Aorta (tissue), 5 donors: ENCODE measurements around the gene BPTF. TPM values are rescaled to one million over a fixed set of nuclear protein-coding genes. Genes with fewer than 3 reads are reported as not detected.
A peak's percentile ranks its signal among the peaks of the same experiment; 100 is the strongest.
"Not testable (repeated sequence)": the region's sequence is repeated elsewhere in the genome, so short reads cannot be mapped to it uniquely, and the experiment has no call there.

Experiments used
- ATAC-seq: fragments of 200-7000 bp; cut with Tn5 transposase; one replicate; pipeline ENCODE4 v1.9.1; 2022; ENCODE audit warnings: moderate library complexity; ENCODE audit not compliant: low FRiP score
- DNase-seq, 2 donors: peaks; one replicate each; pipeline ENCODE4 v3.0.0-alpha.2; 2020
- H3K27ac ChIP-seq, 2 donors: one replicate each; pipeline ENCODE4 v1.5.1; 2013; ENCODE audit warnings: low read length in 2 of 2, mild to moderate bottlenecking in 2 of 2, moderate library complexity in 2 of 2, control low read depth in 1 of 2, inconsistent platforms in 1 of 2, low read depth in 1 of 2
- H3K27me3 ChIP-seq, 2 donors: one replicate each; pipeline ENCODE4 v1.6.1; 2013; ENCODE audit warnings: control low read depth in 1 of 2, low read length in 1 of 2, mild to moderate bottlenecking in 1 of 2, moderate library complexity in 1 of 2; ENCODE audit not compliant: insufficient read depth in 2 of 2, control insufficient read depth in 1 of 2
- H3K36me3 ChIP-seq, 2 donors: one replicate each; pipeline ENCODE4 v1.6.1; 2013; ENCODE audit warnings: control low read depth in 1 of 2, low read length in 1 of 2, mild to moderate bottlenecking in 1 of 2; ENCODE audit not compliant: insufficient read depth in 2 of 2, control insufficient read depth in 1 of 2
- H3K4me1 ChIP-seq, 2 donors: one replicate each; pipeline ENCODE4 v1.6.1; 2013; ENCODE audit warnings: low read length in 2 of 2, control low read depth in 1 of 2, mild to moderate bottlenecking in 1 of 2, moderate library complexity in 1 of 2; ENCODE audit not compliant: insufficient read depth in 2 of 2, control insufficient read depth in 1 of 2
- H3K4me3 ChIP-seq, 2 donors: one replicate each; pipeline ENCODE4 v1.5.1; 2013; ENCODE audit warnings: low read length in 2 of 2, control low read depth in 1 of 2, mild to moderate bottlenecking in 1 of 2
- H3K9me3 ChIP-seq: one replicate; pipeline ENCODE4 v1.6.1; 2013; ENCODE audit warnings: mild to moderate bottlenecking, low read length; ENCODE audit not compliant: control insufficient read depth
- WGBS, 2 donors: extraction: QIAGEN DNeasy Blood & Tissue Kit; methylation state at CpG; one replicate each; pipeline ENCODE4 v1.1.7; 2013; 5-methylcytosine and 5-hydroxymethylcytosine counted together
- intact Hi-C, 2 donors: fragments of 100-400 bp; cut with DNase I; formaldehyde crosslinking; loops; one replicate each; pipeline versions ENCODE4 v1.14.2 to v1.15.0; 2022
- polyA plus RNA-seq, 2 donors: library from polyadenylated mRNA; stranded (reverse); fragments of 200-250 nt; gene quantifications; one replicate each; pipeline ENCODE4 v1.2.3, GENCODE V29; 2013
- total RNA-seq, 2 donors: library from RNA; stranded (reverse); fragmentation: NEBNext Ultra II Directional; extraction: Animal tissue kit (Norgen Biotek cat#: 25700); gene quantifications; one replicate each; pipeline ENCODE4 v1.2.1, GENCODE V29; 2021
- donor health status: healthy with polysubstance abuse.
- donor health status: Bipolar disorder and iron deficiency.
- donor health status: DM: no; HTN: no; CAD: no.
- donor health status: DM: no; HTN: no; CAD: no.
- donor health status: DM: yes; HTN: yes; CAD: no.

BPTF gene
- total and polyA plus RNA-seq, 4 donors: 17.8 to 121 (median 54.2) TPM

- H3K27me3 ChIP-seq, DNase-seq, intact Hi-C loops, H3K9me3 ChIP-seq, H3K36me3 ChIP-seq, H3K4me1 ChIP-seq, H3K27ac ChIP-seq, ATAC-seq: not testable (repeated sequence)
- peak within 1 kb of the TSS; percentile 36 to 52 for H3K4me3 ChIP-seq
- 30 to 34% methylated on average over 25 of the region's 25 CpGs for WGBS, 2 donors
Observed at GRCh38 chr17:67996301-67997171, 171.2 kb downstream of the BPTF start, which contains the start of gene C17orf58. TSS of gene C17orf58 (minus strand) at chr17:67996469. CDS start at chr17:67996198, 271 bp downstream.

GRCh38 chr17:67998466-67998865, 173.2 kb downstream of the BPTF start:
- no peaks in the 10 kb centered on the region for H3K27me3 ChIP-seq
- WGBS, 2 donors: 56% methylated on average over 2 of the region's 2 CpGs
- intact Hi-C loops: no loop called here
- DNase-seq (no peak), ATAC-seq (no peak)
- H3K4me1 ChIP-seq: no peaks in the 10 kb centered on the region
- H3K4me3 ChIP-seq: no peak overlapping the region
- H3K9me3 ChIP-seq: no peaks in the 10 kb centered on the region
- H3K36me3 ChIP-seq: no peaks in the 10 kb centered on the region
- no peak overlapping the region for H3K27ac ChIP-seq

- intact Hi-C loops: no loop called here
- Histone ChIP-seq H3K36me3 (no peaks in the 10 kb centered on the region), H3K9me3 (no peaks in the 10 kb centered on the region), H3K4me3 (no peak overlapping the region), H3K4me1 (no peaks in the 10 kb centered on the region), H3K27ac (no peak overlapping the region), H3K27me3 (no peaks in the 10 kb centered on the region)
- WGBS, 2 donors: 92 to 96% methylated on average over 3 of the region's 3 CpGs
- no peak for ATAC-seq
- DNase-seq: no peak
Observed at GRCh38 chr17:67999291-67999911, 174.1 kb downstream of the BPTF start.

GRCh38 chr17:68004201-68004600, 178.9 kb downstream of the BPTF start:
- DNase-seq (no peak), ATAC-seq (no peak)
- H3K4me3 ChIP-seq: no peak overlapping the region
- H3K36me3 ChIP-seq: no peaks in the 10 kb centered on the region
- no peaks in the 10 kb centered on the region for H3K4me1 ChIP-seq
- no peaks in the 10 kb centered on the region for H3K27me3 ChIP-seq
- intact Hi-C loops: no loop called here
- no peaks in the 10 kb centered on the region for H3K9me3 ChIP-seq
- WGBS, 2 donors: 85 to 91% methylated on average over 3 of the region's 3 CpGs
- H3K27ac ChIP-seq: no peak overlapping the region

- H3K27me3 ChIP-seq: no peaks in the 10 kb centered on the region
- DNase-seq (no peak), ATAC-seq (peak; percentile 84)
- intact Hi-C loops: no loop called here
- WGBS, 2 donors: 5 to 18% methylated on average over 6 of the region's 6 CpGs
- no peaks in the 10 kb centered on the region for H3K4me1 ChIP-seq
- H3K36me3 ChIP-seq: no peaks in the 10 kb centered on the region
- no peak overlapping the region for H3K27ac ChIP-seq
- H3K9me3 ChIP-seq: no peaks in the 10 kb centered on the region
- no peak overlapping the region for H3K4me3 ChIP-seq
Observed at GRCh38 chr17:68006797-68007196, 181.5 kb downstream of the BPTF start.

GRCh38 chr17:68011199-68011665, 185.9 kb downstream of the BPTF start:
- H3K4me1 ChIP-seq: no peaks in the 10 kb centered on the region
- DNase-seq (peak; percentile 66 to 80), ATAC-seq (peak; percentile 82)
- intact Hi-C loops: no loop called here
- H3K27ac ChIP-seq: no peak overlapping the region
- H3K36me3 ChIP-seq: no peaks in the 10 kb centered on the region
- H3K9me3 ChIP-seq: no peaks in the 10 kb centered on the region
- no peak overlapping the region for H3K4me3 ChIP-seq
- H3K27me3 ChIP-seq: no peaks in the 10 kb centered on the region
- WGBS, 2 donors: 41 to 47% methylated on average over 19 to 20 of the region's 20 CpGs

GRCh38 chr17:68013385-68013784, 188.1 kb downstream of the BPTF start:
- DNase-seq (no peak), ATAC-seq (no peak)
- intact Hi-C loops: no loop called here
- no peaks in the 10 kb centered on the region for H3K9me3 ChIP-seq
- no peaks in the 10 kb centered on the region for H3K4me1 ChIP-seq
- H3K27me3 ChIP-seq: no peaks in the 10 kb centered on the region
- H3K36me3 ChIP-seq: no peaks in the 10 kb centered on the region
- H3K4me3 ChIP-seq: no peak overlapping the region
- H3K27ac ChIP-seq: no peak overlapping the region

GRCh38 chr17:68015081-68015723, 189.9 kb downstream of the BPTF start:
- intact Hi-C loops: no loop called here
- Histone ChIP-seq H3K36me3 (no peaks in the 10 kb centered on the region), H3K4me1 (no peaks in the 10 kb centered on the region), H3K9me3 (no peaks in the 10 kb centered on the region), H3K4me3 (no peak overlapping the region), H3K27me3 (no peaks in the 10 kb centered on the region), H3K27ac (no peak overlapping the region)
- no peak for DNase-seq
- no peak for ATAC-seq
- 76% methylated on average over 11 of the region's 11 CpGs for WGBS, 2 donors
